H9 (cell line): ENCODE measurements around the gene PGM3. TPM values are rescaled to one million over a fixed set of nuclear protein-coding genes. Genes with fewer than 3 reads are reported as not detected.

Experiments used
- DNase-seq: peaks from one replicate; pipeline ENCODE4 v3.0.0-alpha.2; 2017
- H2AFZ ChIP-seq: one replicate; pipeline ENCODE4 v1.6.1; 2013; ENCODE audit warnings: mild to moderate bottlenecking, low read length, control low read depth, moderate library complexity
- H2AK5ac ChIP-seq: 2 replicates; pipeline ENCODE4 v1.6.1; 2013; ENCODE audit warnings: low read length, control low read depth, mixed read lengths; ENCODE audit not compliant: insufficient read length
- H2BK120ac ChIP-seq: one replicate; pipeline ENCODE4 v1.6.1; 2013; ENCODE audit warnings: low read depth, mild to moderate bottlenecking, low read length, control low read depth, inconsistent platforms; ENCODE audit not compliant: poor library complexity, severe bottlenecking
- H2BK12ac ChIP-seq: 2 replicates; pipeline ENCODE4 v1.6.1; 2013; ENCODE audit warnings: low read length, control low read depth, mixed read lengths, low read depth; ENCODE audit not compliant: insufficient read length
- H2BK15ac ChIP-seq: 2 replicates; pipeline ENCODE4 v1.6.1; 2013; ENCODE audit warnings: low read depth, low read length, control low read depth
- H2BK20ac ChIP-seq: one replicate; pipeline ENCODE4 v1.6.1; 2013; ENCODE audit warnings: low read depth, mild to moderate bottlenecking, low read length, control low read depth, inconsistent platforms; ENCODE audit not compliant: poor library complexity, severe bottlenecking
- H2BK5ac ChIP-seq: 2 replicates; pipeline ENCODE4 v1.6.1; 2013; ENCODE audit warnings: low read length, control low read depth, mixed read lengths; ENCODE audit not compliant: insufficient read length
- H3K14ac ChIP-seq: 2 replicates; pipeline ENCODE4 v1.6.1; 2013; ENCODE audit warnings: low read length, control low read depth; ENCODE audit not compliant: insufficient read depth
- H3K18ac ChIP-seq: 2 replicates; pipeline ENCODE4 v1.6.1; 2013; ENCODE audit warnings: low read depth, mild to moderate bottlenecking, mixed read lengths, low read length, control low read depth; ENCODE audit not compliant: insufficient read length
- H3K23ac ChIP-seq: 2 replicates; pipeline ENCODE4 v1.6.1; 2013; ENCODE audit warnings: low read length, control low read depth, mixed read lengths, low read depth; ENCODE audit not compliant: insufficient read length
- H3K23me2 ChIP-seq: 2 replicates; pipeline ENCODE4 v1.6.1; 2013; ENCODE audit warnings: low read depth, mild to moderate bottlenecking, mixed read lengths, low read length, control low read depth; ENCODE audit not compliant: insufficient read length, poor library complexity, severe bottlenecking
- H3K27ac ChIP-seq: 2 replicates; pipeline ENCODE4 v1.5.1; 2013; ENCODE audit warnings: low read length, control low read depth, mixed read lengths, low read depth; ENCODE audit not compliant: insufficient read length
- H3K27me3 ChIP-seq: 2 replicates; pipeline ENCODE4 v1.6.1; 2013; ENCODE audit warnings: low read length, control low read depth, inconsistent platforms; ENCODE audit not compliant: insufficient read depth
- H3K4ac ChIP-seq: 2 replicates; pipeline ENCODE4 v1.6.1; 2013; ENCODE audit warnings: low read depth, mild to moderate bottlenecking, control low read depth, inconsistent platforms, low read length, moderate library complexity
- H3K4me1 ChIP-seq: 2 replicates; pipeline ENCODE4 v1.6.1; 2013; ENCODE audit warnings: low read length, control low read depth, inconsistent platforms; ENCODE audit not compliant: insufficient read depth
- H3K4me2 ChIP-seq: 2 replicates; pipeline ENCODE4 v1.6.1; 2013; ENCODE audit warnings: low read length, control low read depth, mixed read lengths; ENCODE audit not compliant: insufficient read length, insufficient read depth
- H3K56ac ChIP-seq: 2 replicates; pipeline ENCODE4 v1.6.1; 2013; ENCODE audit warnings: low read depth, mild to moderate bottlenecking, mixed read lengths, low read length, control low read depth; ENCODE audit not compliant: insufficient read length
- H3K79me1 ChIP-seq: 2 replicates; pipeline ENCODE4 v1.6.1; 2013; ENCODE audit warnings: low read depth, mild to moderate bottlenecking, moderate library complexity, low read length, control low read depth, inconsistent platforms; ENCODE audit not compliant: insufficient read depth, poor library complexity, severe bottlenecking
- H3K79me2 ChIP-seq: 2 replicates; pipeline ENCODE4 v1.6.1; 2013; ENCODE audit warnings: low read length, control low read depth, inconsistent platforms; ENCODE audit not compliant: insufficient read depth
- H3K9ac ChIP-seq: 2 replicates; pipeline ENCODE4 v1.6.1; 2013; ENCODE audit warnings: low read length, control low read depth, mixed read lengths; ENCODE audit not compliant: insufficient read length; ENCODE audit errors: extremely low read depth
- H3K9me3 ChIP-seq: one replicate; pipeline ENCODE4 v1.6.1; 2013; ENCODE audit warnings: low read depth, low read length, inconsistent platforms; ENCODE audit not compliant: control insufficient read depth
- H3T11ph ChIP-seq: one replicate; pipeline ENCODE4 v1.6.1; 2013; ENCODE audit warnings: mild to moderate bottlenecking, low read length, control low read depth, inconsistent platforms
- H4K20me1 ChIP-seq: one replicate; pipeline ENCODE4 v1.6.1; 2013; ENCODE audit not compliant: control insufficient read depth, insufficient read length, insufficient read depth
- H4K5ac ChIP-seq: 2 replicates; pipeline ENCODE4 v1.6.1; 2013; ENCODE audit warnings: low read depth, mild to moderate bottlenecking, mixed read lengths, low read length, control low read depth; ENCODE audit not compliant: insufficient read length
- H4K8ac ChIP-seq: replicated peaks from 2 replicates; pipeline ENCODE4 v1.6.1; 2013; ENCODE audit warnings: low read length, control low read depth, mixed read lengths, low read depth; ENCODE audit not compliant: insufficient read length
- H4K91ac ChIP-seq: 2 replicates; pipeline ENCODE4 v1.6.1; 2013; ENCODE audit warnings: low read depth, mild to moderate bottlenecking, moderate library complexity, mixed read lengths, low read length, control low read depth; ENCODE audit not compliant: insufficient read length
- H3K27ac Mint-ChIP-seq, 3 experiments: 2 replicates in 2 of 3; 3 replicates in 1 of 3; pipeline ENCODE4 v1.8.0; 2020 to 2021; ENCODE audit warnings: mixed read lengths in 3 of 3, mild to moderate bottlenecking in 1 of 3, moderate library complexity in 1 of 3
- H3K27me3 Mint-ChIP-seq: 2 replicates; pipeline ENCODE4 v1.8.0; 2021; ENCODE audit warnings: low read depth, mild to moderate bottlenecking, moderate library complexity, mixed read lengths
- H3K36me3 Mint-ChIP-seq, 3 experiments: 2 replicates in 2 of 3; 3 replicates in 1 of 3; pipeline ENCODE4 v1.8.0; 2020 to 2021; ENCODE audit warnings: low read depth in 3 of 3, mixed read lengths in 3 of 3; ENCODE audit not compliant: insufficient read depth in 1 of 3
- H3K4me1 Mint-ChIP-seq, 2 experiments: 2 replicates each; pipeline ENCODE4 v1.8.0; 2020; ENCODE audit warnings: mixed read lengths in 2 of 2
- H3K4me3 Mint-ChIP-seq, 2 experiments: 2 replicates in 1 of 2; 3 replicates in 1 of 2; pipeline ENCODE4 v1.8.0; 2020 to 2021; ENCODE audit warnings: mild to moderate bottlenecking in 2 of 2, mixed read lengths in 2 of 2, moderate library complexity in 1 of 2
- H3K9me3 Mint-ChIP-seq, 2 experiments: 2 replicates in 1 of 2; 3 replicates in 1 of 2; pipeline ENCODE4 v1.8.0; 2020; ENCODE audit warnings: mild to moderate bottlenecking in 2 of 2, mixed read lengths in 2 of 2, moderate library complexity in 1 of 2
- CTCF ChIP-seq: fragments of 200-600 bp; sonication (generic); conservative IDR thresholded peaks from 3 replicates; pipeline ENCODE4 v1.8.0; 2021; ENCODE audit warnings: antibody characterized with exemption, mild to moderate bottlenecking
- total RNA-seq: library from RNA; stranded (reverse); gene quantifications from 2 replicates; pipeline ENCODE4 v1.2.1, GENCODE V29; 2021

Gene PGM3
- total RNA-seq, 1 experiment from 2014 or later: 69.3 TPM

DNA sequence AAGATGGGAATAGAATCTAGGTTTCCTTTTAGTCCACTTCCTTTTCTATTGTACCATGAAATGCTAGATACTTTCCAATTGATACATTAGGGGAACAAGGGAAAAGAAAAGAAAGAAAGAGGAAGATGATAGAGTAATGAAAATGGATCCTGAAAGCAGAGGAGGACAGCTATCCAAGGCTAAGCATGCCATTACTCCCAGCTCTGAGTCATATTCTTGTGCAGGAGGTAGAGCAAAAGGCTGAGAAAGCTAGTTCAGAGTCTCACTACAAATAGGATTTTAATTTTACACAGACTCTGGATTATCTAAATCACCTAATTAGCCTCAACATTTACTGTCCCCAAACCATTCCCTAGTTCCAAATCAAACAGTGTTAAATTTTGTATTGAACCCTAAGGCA is 23.7 kb upstream of the PGM3 start:
- Histone ChIP-seq H3K4me1 (no peaks in the 10 kb centered on the region), H4K5ac (no peak overlapping the region), H3K4ac (no peak overlapping the region), H4K91ac (no peak overlapping the region), H3K79me2 (no peaks in the 10 kb centered on the region), H2BK5ac (no peak overlapping the region), H3K18ac (no peak overlapping the region), H3K23ac (no peak overlapping the region), H3K79me1 (no peaks in the 10 kb centered on the region), H3K4me2 (no peak overlapping the region), H3K27me3 (no peaks in the 10 kb centered on the region), H3K9ac (no peak overlapping the region), H3T11ph (no peak overlapping the region), H2BK15ac (no peak overlapping the region), H3K9me3 (no peaks in the 10 kb centered on the region), H3K56ac (no peak overlapping the region), H2AK5ac (no peak overlapping the region), H2BK20ac (no peak overlapping the region), H3K14ac (no peak overlapping the region), H2BK120ac (no peak overlapping the region), H4K20me1 (no peaks in the 10 kb centered on the region), H3K27ac (no peak overlapping the region), H2AFZ (no peak overlapping the region), H3K23me2 (no peaks in the 10 kb centered on the region), H4K8ac (no peak overlapping the region), H2BK12ac (no peak overlapping the region)
- Mint-ChIP-seq H3K9me3 (no peaks in the 10 kb centered on the region), H3K27ac (no peak overlapping the region), H3K4me1 (no peaks in the 10 kb centered on the region), H3K27me3 (no peaks in the 10 kb centered on the region), H3K4me3 (no peak overlapping the region), H3K36me3 (no peaks in the 10 kb centered on the region)
- no peak for TF ChIP-seq CTCF
- DNase-seq: no peak
